Measurements from ENCODE around the gene GRIP1.

GRIP1 gene

DNA sequence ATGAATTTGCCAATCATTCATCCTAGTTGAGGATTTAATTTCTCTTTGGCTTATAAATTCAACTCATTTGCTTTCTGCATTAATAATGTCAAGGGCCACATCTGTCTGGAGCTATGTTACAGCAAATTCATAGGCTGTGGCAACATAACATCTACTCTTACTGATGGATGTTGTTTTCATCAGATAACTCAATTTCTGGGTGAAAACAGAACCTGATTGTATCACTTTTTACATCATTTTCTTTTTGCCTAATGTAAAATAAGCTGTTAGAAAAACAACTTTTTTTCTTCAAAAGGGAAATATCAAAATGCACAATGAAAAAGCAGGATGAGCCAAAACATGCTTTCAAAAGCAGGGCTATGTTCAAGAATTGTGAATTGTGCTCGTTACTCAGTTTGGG is 303.3 kb downstream of the GRIP1 start:
- no peak for DNase-seq

DNA sequence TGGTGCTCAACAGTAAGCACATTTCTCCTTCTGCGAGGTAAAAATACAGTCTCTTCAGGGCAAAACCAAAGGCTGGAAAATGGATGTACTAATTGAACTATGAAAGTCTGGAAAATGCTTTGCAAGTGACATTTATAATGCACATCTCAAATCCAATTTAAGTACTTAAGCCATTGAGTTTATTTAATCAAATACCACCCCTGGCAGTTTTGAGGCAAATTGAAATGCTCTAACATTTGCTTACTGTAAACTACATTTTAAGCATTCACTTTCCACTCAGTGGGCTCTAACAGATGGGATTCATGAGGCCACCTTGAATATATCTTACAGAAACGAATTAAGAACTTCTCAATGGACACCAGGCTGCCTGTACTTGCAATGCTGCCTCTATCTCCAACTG is 306.9 kb downstream of the GRIP1 start:
- no peak for DNase-seq

DNA sequence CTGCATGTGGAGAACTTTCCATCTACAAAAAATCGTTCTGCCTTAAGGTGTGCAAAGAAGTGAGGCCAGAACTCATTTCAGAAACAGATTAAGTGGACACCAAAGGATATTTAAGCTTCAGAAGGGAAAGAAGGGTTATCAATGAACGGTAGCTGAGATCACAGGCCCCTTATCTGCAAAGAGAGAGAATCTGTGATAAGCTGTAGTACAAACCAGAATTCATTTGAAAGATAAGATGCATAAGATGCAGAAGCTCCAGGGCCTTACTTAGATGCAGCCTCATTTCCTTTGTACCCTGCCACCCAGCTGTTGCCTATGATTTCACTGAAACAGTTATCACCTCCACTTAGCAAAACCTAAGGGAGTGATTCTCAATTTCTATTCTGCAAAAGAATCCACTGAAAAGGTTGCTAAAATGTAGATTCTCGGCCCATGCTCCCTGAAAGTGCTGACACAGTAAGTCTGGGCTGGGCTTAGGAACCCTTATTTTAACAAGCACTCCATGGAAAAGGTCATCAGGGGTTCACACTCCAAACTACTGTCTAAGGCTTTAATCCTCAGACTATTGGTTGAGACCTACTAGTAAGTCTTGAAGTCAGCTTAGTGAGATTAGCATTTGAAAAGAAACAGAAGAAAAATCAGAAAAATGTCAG is 311.7 kb downstream of the GRIP1 start:
- DNase-seq, result no peak

DNA sequence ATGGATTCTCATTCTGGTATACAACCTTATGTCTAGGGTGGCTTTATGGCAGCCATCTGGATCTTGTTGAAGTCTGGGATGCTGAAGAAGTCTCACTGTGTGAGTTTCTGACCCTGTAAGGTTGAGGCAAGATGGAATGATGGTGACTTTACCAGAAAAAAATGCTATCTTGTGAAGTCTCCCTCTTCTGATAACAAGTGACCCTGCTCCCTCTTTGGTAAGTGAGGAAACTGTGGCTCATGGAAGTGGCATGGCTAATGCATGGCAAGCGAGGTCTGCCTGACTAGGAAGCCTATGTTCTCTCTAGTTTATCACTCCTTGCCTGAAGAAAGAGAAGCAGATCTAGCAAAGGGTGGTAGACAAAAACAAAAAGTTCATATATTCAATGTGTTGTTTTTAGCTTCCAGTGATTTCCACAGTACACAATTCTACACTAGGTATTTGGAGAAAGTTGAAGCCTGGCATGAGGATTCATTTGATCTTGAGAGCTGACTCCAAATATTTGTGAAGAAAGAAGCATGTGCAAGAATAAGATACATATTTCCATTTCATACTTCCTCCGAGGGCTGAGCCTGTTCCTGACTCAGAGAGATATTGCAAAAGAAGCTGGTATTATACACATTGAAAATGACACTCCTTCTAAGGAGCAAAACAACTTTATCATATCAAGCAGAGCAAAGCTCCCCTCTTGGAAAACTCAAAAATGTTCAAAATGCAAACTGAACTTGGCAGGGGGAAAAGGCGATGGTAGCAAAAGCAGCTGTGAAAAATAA is 313.0 kb downstream of the GRIP1 start:
- DNase-seq, result no peak

DNA sequence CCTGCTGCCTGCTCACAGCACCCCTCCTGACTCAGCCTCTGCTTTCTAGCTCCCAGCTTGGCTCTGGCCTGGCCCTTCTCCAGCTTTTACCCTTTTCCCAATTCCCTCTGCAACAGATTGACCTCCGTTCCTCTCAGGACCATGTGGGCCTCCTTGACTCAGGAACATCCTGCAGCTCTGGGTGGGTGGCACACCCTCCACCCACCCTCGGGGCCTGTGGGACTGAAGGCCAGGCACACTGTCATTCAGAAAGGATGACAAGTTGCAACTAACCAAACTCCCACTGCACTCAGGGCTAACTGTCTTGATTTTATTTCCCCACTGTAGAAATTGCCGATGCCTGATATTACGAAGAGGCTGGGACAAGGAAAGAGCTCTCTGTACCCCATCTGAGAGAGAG is 317.2 kb downstream of the GRIP1 start:
- DNase-seq, result no peak

DNA sequence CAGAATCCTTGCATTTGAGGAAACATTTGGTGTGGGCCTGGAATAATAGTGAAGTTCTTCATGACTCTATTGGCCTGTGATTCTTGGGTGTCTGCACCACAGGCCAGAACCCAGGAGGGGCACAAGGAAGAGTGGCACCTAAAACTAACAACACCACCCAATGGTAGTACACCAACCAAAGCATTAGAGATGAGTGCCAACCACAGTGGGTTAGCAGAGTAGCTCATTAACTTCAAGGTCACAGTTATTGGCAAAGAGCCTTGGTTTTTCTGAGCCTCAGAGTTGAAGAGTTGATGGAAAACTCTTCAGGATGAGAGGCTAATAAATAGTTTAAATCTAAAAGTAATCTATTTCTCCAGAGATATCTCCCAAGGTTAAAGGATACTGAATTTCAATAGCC is 319.6 kb downstream of the GRIP1 start:
- no peak for DNase-seq

DNA sequence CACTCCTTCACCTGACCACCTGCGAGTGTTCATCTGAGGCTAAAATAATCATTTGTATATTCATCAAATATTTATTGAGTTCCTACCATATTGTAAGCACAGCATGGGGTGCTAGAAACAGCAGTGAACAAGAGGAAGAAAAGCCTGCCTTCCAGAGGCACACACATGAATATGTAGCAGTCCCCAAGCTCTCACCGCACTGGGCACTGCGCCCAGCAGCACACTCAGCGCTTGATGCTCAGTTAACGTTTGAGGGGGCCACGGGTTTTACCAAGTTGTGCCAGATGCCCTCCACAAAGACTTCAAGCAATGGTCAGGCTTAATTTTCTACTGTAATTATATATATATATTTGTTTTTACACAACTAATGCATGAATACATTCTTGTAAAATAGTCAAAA is 324.6 kb downstream of the GRIP1 start:
- no peak for DNase-seq

DNA sequence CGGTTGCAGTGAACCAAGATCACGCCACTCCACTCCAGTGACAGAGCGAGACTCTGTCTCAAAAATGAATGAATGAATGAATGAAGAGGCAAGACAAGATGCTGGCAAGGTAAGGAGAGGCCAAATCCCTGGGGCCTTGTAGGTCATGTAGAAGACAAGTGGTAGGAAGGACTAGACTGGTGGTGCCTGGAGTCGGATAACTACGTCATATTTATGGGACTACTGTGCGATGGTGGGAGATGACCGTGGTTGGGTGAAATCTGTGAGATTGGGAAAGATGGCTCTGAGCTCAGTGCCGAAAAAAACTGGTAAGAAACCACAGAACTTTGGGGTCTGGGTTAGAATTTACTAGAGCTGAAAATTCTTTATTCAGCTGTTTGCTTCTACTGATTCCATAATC is 326.0 kb downstream of the GRIP1 start:
- no peak for DNase-seq

DNA sequence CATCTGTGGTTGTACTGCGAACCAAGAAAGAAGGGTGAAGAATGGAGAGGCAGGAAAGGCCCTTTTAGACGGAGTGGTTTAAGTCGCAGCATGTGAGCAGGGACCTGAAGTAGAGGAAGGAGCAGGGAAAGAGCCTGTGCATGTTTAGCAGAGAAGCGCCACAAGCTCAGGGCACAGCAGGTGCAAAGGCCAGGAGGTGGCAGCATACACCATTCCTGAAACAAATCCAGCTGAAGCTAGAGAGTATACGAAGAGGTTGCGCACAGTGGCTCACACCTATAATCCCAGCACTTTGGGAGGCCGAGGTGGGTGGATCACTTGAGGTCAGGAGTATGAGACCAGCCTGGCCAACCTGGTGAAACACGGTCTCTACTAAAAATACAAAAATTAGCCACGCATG is 326.7 kb downstream of the GRIP1 start:
- DNase-seq, result no peak

DNA sequence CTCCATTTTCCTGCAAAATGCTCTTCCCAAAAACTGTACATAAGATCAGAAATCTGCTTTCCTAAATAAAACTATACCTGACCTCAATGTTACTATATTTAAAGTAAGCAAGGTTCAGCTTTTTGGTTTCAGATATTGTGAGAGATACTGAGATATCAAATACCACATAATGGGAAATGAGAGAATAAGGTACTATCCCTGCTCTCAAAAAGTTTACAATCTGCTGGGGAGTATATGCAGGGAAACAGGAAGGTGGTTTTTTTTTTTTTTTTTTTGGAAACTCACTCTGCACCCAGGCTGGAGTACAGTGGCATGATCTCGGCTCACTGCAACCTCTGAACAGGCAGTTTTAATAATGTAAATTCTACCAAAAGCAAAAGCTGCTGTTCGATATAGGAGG is 327.6 kb downstream of the GRIP1 start:
- DNase-seq, result no peak

DNA sequence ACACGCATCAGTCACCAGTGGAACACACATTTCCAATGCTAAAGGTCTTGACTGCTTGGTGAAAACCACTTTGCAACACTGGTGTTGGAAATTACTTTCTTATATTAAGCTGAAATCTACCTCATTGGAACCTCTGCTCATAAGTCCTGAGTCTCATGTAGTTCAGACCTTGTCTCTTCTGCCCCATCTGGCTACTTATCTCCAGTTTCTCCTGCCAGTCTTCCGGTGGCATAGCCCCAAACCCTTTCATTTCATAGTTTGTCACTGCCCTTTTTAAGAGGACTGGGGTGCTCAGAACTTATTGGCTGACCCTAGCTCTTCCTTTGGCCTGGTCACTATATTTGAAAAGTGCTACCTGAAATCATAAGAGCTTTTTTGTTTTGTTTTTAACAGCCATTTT is 332.9 kb downstream of the GRIP1 start:
- DNase-seq, result no peak

DNA sequence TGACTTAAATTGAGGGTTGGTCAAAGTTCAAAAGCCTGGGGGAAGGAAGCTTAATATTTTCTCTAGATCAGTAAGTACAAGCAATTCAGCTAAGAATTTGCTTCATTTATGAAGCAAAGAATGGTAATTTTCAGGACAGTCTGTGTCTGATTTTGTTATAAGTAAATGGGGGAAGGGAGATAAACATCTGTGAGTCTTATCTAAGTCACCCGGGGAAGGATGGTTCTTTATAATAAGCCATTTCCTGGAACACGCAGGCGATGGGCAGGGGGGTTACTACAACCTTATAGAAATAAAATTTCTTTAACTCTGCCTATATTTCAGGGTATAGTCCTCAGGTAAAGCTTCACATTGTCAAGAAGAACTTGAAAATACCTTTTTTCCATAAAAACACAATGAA is 333.7 kb downstream of the GRIP1 start:
- no peak for DNase-seq

DNA sequence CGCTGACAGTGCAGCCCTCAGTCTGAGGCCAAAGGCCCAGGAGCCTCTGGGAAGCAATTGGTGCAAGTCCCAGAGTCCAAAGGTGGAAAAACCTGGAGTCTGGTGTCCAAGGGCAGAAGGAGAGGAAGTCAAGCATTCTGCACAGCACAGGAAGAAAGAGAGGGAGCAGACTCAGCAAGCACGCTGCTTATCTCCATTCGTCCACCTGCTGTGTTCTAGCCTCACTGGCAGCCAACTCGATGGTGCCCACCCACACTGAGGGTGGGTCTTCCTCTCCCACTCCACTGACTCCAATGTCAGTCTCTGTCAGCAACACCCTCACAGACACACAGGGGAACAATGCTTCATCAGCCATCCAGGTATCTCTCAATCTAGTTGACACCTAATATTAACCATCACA is 337.8 kb downstream of the GRIP1 start:
- no peak for DNase-seq

DNA sequence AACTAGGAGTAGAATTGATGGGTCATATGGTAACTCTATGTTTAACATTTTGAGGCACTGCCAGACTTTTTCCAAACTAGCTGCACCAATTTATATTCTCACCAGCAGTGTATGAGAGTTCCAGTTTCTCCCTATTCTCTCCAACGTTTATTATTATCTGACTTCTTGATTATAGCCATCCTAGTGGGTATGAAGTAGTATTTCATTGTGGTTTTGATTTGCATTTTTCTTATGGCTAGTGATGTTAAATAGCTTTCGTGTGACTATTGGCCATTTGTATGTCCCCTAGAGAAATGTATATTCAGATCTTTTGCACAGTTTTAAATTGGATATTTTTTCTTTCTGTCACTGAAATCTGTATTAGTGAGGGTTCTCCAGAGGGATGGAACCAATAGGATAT is 338.7 kb downstream of the GRIP1 start:
- no peak for DNase-seq

DNA sequence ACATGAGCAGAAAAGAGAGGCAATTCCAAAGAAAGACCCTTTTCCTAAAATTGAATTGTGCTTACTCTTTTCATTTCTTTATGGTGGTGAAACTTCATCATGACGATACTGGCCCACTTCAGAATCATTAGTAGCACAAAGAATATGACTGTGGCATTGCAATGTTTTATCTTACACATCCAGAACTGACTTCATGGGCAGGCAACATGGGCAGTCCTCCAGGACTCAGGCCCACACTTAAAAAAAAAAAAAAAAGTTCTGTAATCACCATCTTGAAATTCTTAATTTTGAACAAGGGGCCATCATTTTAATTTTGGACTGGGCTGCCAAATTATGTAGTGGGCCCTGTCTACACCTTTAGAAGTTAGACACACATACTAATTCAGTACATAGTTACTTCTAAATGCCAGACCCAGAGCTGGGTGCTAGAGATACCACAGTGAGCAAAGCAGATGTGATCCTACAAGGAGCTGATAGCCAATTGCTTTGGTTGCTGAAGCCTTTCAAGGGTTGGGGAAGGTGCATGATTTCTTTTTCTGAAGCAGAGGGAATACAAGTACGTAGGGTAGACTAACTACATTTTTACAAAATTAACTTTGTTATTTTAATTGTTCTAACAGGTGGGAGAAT is 341.4 kb downstream of the GRIP1 start:
- DNase-seq, result no peak

DNA sequence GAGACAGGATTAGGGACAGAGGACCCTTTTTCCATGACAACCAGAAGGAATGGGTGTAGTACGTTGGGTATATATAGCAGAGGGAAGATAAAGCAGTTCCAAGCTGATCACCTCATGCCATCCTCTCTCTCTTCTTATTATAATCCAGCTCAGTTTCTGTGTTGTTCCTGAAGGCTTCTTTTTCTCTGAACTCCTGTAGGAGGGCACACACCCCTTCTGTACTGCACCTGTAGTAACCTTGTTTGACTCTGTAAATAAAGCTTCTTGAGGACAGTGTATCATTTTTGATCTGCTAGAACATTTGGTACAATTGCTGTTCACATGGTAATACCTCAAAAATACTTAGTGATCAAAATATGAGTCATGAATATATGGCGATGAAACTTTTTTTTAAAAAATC is 343.1 kb downstream of the GRIP1 start:
- DNase-seq, result no peak

DNA sequence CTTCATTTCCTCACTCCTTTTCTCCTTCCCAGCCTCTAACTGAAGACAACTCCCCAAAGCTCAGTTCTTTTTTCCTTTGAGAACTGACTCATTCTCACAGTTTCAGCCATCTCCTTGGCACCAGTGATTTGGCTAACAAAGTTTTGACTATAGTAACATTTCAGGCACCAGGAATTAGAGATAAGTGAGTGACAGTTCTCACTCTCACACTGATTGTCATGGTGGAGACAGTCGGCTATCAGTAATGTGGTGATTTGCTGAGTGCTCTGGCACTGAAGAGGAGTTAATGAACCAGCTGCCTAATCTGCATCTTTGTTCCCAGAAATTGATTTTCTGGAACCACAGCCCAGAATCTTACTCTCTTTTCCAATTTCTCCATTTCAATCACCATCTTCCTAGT is 347.1 kb downstream of the GRIP1 start:
- no peak for DNase-seq

DNA sequence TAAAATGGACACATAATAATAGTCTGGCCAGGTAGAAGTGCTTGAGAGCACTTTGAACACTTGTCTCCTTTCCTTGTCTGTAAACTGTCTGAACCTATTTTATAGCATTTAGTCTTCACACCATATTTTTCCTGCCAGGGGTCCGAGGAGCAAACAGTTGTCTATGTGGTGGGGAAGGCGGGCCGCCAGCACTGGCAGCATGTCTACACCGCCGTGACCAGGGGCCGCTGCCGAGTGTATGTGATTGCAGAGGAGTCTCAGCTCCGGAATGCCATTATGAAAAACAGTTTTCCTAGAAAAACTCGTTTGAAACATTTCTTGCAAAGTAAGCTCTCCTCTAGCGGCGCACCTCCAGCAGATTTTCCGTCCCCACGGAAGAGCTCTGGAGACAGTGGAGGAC is 347.9 kb downstream of the GRIP1 start:
- DNase-seq, result no peak

DNA sequence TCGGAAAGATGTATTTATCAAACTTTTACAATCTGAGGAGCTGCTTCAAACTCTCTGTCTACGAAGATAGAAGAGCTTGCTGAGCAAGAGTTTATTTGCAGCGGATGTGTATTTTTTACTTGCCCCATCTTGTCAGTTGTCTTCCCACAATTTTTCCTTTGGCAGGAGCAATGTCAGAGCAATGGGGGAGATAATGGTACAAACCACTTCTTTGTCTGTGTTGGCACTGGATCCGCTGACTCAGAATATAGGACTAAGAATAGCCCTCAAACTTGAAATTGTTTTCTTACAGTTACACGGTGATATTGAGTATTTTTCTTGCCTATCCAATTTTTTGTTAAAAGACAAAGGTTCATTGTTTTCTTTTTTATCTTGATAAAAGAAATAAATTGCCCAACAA is 348.9 kb downstream of the GRIP1 start:
- no peak for DNase-seq

DNA sequence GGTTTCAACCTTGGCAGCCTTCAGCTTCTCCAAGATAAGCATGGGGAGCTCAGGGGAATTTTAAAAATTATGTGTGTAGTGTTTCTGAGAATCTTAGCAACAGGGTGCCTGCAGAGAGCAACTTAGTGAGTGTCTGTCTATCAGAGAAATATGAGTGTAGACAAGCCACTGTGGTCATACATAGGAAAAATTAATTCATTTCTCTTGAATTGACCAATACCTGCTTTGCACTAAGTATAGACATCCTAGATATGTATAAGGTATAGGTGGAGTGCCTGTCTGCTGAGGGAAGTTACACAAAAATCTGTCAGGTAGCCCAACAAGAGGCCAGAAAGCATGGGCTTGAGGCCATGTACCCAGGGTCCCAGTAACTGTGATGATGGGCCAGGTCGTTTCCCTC is 355.9 kb downstream of the GRIP1 start:
- DNase-seq, result no peak

DNA sequence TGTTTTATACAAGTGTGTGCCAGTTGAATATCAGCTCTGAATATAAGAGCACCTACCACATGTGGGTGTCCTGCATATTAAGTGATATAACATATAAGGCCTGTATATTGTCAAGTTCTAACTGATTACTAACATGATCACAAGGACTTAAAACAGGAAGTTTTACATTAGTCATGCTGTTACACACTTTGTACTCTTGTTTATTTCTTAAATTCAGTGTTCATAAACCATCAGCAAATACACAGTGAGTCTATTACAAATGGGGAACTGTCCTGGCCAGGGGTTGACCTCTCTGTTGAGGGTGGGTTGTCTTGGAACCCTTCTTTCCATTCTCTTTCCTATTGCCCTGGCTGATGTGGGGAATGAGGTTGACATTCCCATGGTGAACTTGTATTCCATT is 357.4 kb downstream of the GRIP1 start:
- DNase-seq, result no peak

DNA sequence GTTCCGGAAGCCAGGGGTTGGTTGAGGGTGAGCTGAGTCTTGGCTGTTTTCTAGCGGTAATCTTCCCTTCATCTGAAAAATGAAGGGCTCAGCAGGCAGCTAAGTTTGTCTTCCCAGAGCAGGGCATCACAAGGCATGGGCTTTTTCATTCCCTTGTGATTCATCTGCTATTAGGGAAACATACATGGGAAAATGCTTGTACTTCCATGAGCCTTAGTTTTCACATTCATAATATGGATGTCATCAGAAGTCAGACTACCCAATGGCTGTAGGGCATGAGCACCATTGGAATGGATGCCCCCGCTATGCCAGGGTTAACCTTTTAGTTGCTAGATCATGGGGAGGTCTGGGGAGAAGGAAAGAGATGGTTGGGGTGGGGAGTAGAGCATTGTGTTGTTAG is 357.9 kb downstream of the GRIP1 start:
- no peak for DNase-seq

DNA sequence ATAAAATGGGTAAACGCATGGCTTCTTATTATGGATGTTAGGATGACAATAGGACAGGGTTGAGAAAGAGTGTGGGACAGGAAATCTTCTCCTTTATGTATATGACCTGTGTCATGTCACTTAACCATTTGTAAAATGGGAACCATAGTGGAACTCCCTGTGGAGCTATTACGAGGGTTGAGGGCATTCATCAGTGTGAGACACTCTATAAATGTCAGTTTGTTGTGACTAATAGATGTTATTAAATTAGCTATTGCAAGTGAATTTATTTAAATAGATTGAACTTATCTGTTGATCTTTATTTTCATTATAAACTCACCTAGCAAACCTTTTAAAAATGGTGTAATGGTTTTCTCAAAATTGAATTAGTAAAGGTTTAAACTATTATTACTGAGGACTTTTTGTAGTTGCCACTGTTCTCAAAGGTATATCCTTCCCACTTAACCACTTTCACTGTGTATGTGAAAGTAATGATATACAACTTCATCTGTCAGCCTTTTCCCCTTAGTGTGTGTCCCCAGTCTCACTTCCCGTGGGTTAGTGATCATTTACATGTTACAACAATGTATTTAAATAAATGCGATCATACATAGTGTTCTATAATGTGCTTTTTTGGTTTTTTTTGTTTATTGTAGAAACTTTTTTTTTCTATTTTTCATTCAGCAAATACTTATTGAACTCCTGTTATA is 359.5 kb downstream of the GRIP1 start:
- DNase-seq, result no peak

DNA sequence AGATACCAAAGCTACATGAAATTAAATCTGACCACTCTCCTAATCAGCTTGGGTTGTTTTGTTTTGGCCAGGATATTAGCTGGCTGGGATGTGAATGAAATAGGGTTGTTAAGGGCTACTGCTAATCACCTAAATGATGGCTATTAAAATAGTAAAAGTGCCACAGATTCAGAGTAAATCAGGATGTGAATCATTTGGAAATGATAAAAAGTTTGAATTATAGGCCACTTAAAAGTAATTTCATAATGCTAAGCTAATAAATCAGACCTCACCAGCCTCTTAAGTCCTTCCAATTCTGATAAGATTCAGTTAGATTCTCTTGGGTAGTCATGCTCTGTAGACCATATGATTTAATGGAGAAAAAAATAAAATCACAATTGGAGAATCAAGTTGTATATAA is 364.6 kb downstream of the GRIP1 start:
- DNase-seq, result no peak
